ENCODE data around the gene PRPF6. TPM values are rescaled to one million over a fixed set of nuclear protein-coding genes. Genes with fewer than 3 reads are reported as not detected.

PRPF6 gene
- total and polyA plus RNA-seq, 2 of the 13 experiments (the other 11 are each of a cell fraction or from before 2014, with no cell fraction given): 63.7 to 101 TPM

GRCh38 chr20:63968928-63969760 is 11.8 kb upstream of the PRPF6 start (continued):
- TF ChIP-seq ATAD3A (CRISPR knock-in tag; IDR thresholded peaks at IDR 0.05): no peak
- TF ChIP-seq ZNF75D (CRISPR knock-in tag; IDR thresholded peaks at IDR 0.05; ENCODE audit: borderline replicate concordance): no peak
- no peak for TF ChIP-seq ARID3A (IDR thresholded peaks at IDR 0.05; ENCODE audit: low read depth, low read length)
- peak; percentile 69; the same call in 1 of the 2 replicates for TF ChIP-seq MYPOP (CRISPR knock-in tag; IDR thresholded peaks at IDR 0.05)
- no peak for TF ChIP-seq ZNF878 (CRISPR knock-in tag; IDR thresholded peaks at IDR 0.05)
- 0 out of 2 replicates have a peak, but pooled peaks have one; percentile 20 for TF ChIP-seq ZNF704 (CRISPR knock-in tag; IDR thresholded peaks at IDR 0.05; ENCODE audit: borderline replicate concordance)
- 0 out of 2 replicates have a peak, but pooled peaks have one; percentile 56 for TF ChIP-seq ZNF235 (CRISPR knock-in tag; IDR thresholded peaks at IDR 0.05; ENCODE audit: borderline replicate concordance)
- peak; percentile 63; the same call in 1 of the 2 replicates for TF ChIP-seq ZNF501 (CRISPR knock-in tag; IDR thresholded peaks at IDR 0.05)
- peak; percentile 63; the same call in 1 of the 2 replicates for TF ChIP-seq RFXAP (CRISPR knock-in tag; IDR thresholded peaks at IDR 0.05; ENCODE audit: borderline replicate concordance)
- no peak for TF ChIP-seq ZNF816 (CRISPR knock-in tag; IDR thresholded peaks at IDR 0.05; ENCODE audit: borderline replicate concordance)
- TF ChIP-seq NAIF1 (CRISPR knock-in tag; IDR thresholded peaks at IDR 0.05; ENCODE audit: borderline replicate concordance): no peak
- TF ChIP-seq ZNF333 (CRISPR knock-in tag; IDR thresholded peaks at IDR 0.05; ENCODE audit: borderline replicate concordance): peak; percentile 82; the same call in 1 of the 2 replicates
- TF ChIP-seq POGZ (CRISPR knock-in tag; IDR thresholded peaks at IDR 0.05): peak; percentile 59; the same call in 1 of the 2 replicates
- no peak; the same call in 1 of the 2 replicates for TF ChIP-seq ZNF616 (CRISPR knock-in tag; IDR thresholded peaks at IDR 0.05; ENCODE audit: low read depth)
- TF ChIP-seq ZNF761 (CRISPR knock-in tag; conservative IDR thresholded peaks at IDR 0.05): peak; percentile 62; the same call in 1 of the 2 replicates
- no peak for TF ChIP-seq ZFP36 (IDR thresholded peaks at IDR 0.05; ENCODE audit: borderline replicate concordance, low read depth, low read length, partially characterized antibody)
- TF ChIP-seq GABPA (IDR thresholded peaks at IDR 0.05; ENCODE audit: low read depth, low read length): no peak
- TF ChIP-seq GABPA (CRISPR knock-in tag; IDR thresholded peaks at IDR 0.05; ENCODE audit: low read depth): no peak
- no peak for TF ChIP-seq MED13 (CRISPR knock-in tag; IDR thresholded peaks at IDR 0.05)
- TF ChIP-seq ZNF615 (CRISPR knock-in tag; IDR thresholded peaks at IDR 0.05; ENCODE audit: borderline replicate concordance): no peak
- TF ChIP-seq ZNF263 (CRISPR knock-in tag; IDR thresholded peaks at IDR 0.05): peak; percentile 60
- TF ChIP-seq RORA (CRISPR knock-in tag; IDR thresholded peaks at IDR 0.05): no peak
- TF ChIP-seq ZFP36L2 (CRISPR knock-in tag; IDR thresholded peaks at IDR 0.05): 0 out of 2 replicates have a peak, but pooled peaks have one; percentile 32
- TF ChIP-seq ZNF280B (CRISPR knock-in tag; IDR thresholded peaks at IDR 0.05; ENCODE audit: borderline replicate concordance): peak; percentile 86; the same call in 1 of the 2 replicates

All from HepG2 (cell line).